Neural crest cell (in vitro differentiated cells): ENCODE results near the gene ZFPL1. TPM values are rescaled to one million over a fixed set of nuclear protein-coding genes. Genes with fewer than 3 reads are reported as not detected.
A peak's percentile ranks its signal among the peaks of the same experiment; 100 is the strongest.

Experiments
- DNase-seq: peaks from one replicate; pipeline ENCODE4 v3.0.0; 2021; ENCODE audit warnings: low read depth, mixed read lengths, low spot score
- H3K27ac Mint-ChIP-seq: one replicate; pipeline ENCODE4 v1.8.0; 2021; ENCODE audit warnings: mild to moderate bottlenecking, mixed read lengths; ENCODE audit not compliant: unreplicated experiment
- H3K27me3 Mint-ChIP-seq: 2 replicates; pipeline ENCODE4 v1.8.0; 2021; ENCODE audit warnings: low read depth, mild to moderate bottlenecking, mixed read lengths
- H3K36me3 Mint-ChIP-seq: 2 replicates; pipeline ENCODE4 v1.8.0; 2021; ENCODE audit warnings: low read depth, mild to moderate bottlenecking, mixed read lengths
- H3K4me1 Mint-ChIP-seq: 2 replicates; pipeline ENCODE4 v1.8.0; 2021; ENCODE audit warnings: mixed read lengths
- H3K4me3 Mint-ChIP-seq: one replicate; pipeline ENCODE4 v1.8.0; 2021; ENCODE audit warnings: mild to moderate bottlenecking, mixed read lengths
- H3K9me3 Mint-ChIP-seq: 2 replicates; pipeline ENCODE4 v1.8.0; 2021; ENCODE audit warnings: mixed read lengths
- total RNA-seq: library from RNA; stranded (reverse); gene quantifications from 2 replicates; pipeline ENCODE4 v1.2.1, GENCODE V29; 2021
- TF ChIP-seq, protein P1 (sequence below): fragments of 200-600 bp; sonication (generic); conservative IDR thresholded peaks from 2 replicates; pipeline ENCODE4 v1.5.0; 2021; ENCODE audit warnings: antibody characterized with exemption, mild to moderate bottlenecking

The ZFPL1 gene
- total RNA-seq, 1 donor from 2014 or later, result 35.7 TPM

DNA sequence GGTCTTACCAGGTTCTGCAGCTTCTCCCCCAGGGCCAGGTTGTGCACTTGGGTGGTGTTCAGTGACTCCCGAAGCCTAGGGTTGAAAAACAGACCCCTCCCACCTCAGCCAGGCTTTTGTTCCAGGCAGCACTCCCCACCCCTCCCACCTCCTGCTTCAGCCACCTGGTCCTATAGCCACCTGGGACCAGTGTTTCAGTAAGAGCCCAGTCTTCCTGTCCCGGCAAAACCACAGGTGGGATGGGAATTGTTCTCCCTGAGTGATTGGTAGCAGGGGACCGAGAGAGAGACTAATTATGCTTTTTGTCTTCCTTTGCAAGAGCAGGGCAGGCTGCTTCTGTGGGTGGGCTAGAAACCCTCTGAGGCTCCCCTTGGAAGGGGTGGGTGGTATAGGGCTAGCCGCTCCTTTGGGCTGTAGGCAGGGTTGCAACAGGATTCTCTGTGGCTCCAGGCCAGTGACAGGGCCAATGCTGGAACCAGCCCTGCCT lies 17.2 kb upstream of the ZFPL1 start:
- Mint-ChIP-seq H3K27ac (no peak overlapping the region), H3K9me3 (no peaks in the 10 kb centered on the region)
- DNase-seq, result no peak

DNA sequence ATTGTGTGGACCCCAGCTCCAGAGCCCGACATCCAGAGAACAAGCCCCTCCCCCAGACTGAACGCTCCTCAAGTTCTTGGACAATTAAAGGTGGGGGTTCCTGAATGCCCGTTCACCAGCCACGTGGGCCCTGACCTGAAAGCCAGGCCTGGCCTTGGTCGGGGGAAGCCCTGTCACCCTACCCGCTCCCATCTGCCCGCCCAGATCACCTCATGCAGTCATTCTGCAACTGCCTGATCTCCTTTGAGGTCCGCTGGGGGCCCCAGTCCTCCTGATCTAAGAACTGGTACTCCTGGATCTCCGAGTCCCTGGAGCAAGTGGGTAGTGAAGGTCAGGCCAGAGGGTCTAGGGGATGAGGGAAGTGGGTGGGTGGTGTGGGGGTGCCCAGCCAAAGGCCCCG lies 16.6 kb upstream of the ZFPL1 start:
- H3K27me3 Mint-ChIP-seq, result no peaks in the 10 kb centered on the region
- TF ChIP-seq, protein P1, sequence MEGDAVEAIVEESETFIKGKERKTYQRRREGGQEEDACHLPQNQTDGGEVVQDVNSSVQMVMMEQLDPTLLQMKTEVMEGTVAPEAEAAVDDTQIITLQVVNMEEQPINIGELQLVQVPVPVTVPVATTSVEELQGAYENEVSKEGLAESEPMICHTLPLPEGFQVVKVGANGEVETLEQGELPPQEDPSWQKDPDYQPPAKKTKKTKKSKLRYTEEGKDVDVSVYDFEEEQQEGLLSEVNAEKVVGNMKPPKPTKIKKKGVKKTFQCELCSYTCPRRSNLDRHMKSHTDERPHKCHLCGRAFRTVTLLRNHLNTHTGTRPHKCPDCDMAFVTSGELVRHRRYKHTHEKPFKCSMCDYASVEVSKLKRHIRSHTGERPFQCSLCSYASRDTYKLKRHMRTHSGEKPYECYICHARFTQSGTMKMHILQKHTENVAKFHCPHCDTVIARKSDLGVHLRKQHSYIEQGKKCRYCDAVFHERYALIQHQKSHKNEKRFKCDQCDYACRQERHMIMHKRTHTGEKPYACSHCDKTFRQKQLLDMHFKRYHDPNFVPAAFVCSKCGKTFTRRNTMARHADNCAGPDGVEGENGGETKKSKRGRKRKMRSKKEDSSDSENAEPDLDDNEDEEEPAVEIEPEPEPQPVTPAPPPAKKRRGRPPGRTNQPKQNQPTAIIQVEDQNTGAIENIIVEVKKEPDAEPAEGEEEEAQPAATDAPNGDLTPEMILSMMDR, result no peak
- no peaks in the 10 kb centered on the region for H3K9me3 Mint-ChIP-seq
- H3K36me3 Mint-ChIP-seq, result no peaks in the 10 kb centered on the region
- no peak for DNase-seq
- H3K4me1 Mint-ChIP-seq, result no peaks in the 10 kb centered on the region
- no peak overlapping the region for H3K27ac Mint-ChIP-seq
- H3K4me3 Mint-ChIP-seq, result no peak overlapping the region

More for the DNA sequence above, 17.2 kb upstream of the ZFPL1 start:
- TF ChIP-seq, protein P1, result no peak
- H3K36me3 Mint-ChIP-seq, result no peaks in the 10 kb centered on the region
- H3K27me3 Mint-ChIP-seq, result no peaks in the 10 kb centered on the region
- no peaks in the 10 kb centered on the region for H3K4me1 Mint-ChIP-seq
- H3K4me3 Mint-ChIP-seq, result no peak overlapping the region

- TF ChIP-seq, protein P1, result no peak
- no peaks in the 10 kb centered on the region for H3K4me1 Mint-ChIP-seq
- no peaks in the 10 kb centered on the region for H3K9me3 Mint-ChIP-seq
- H3K27me3 Mint-ChIP-seq, result no peaks in the 10 kb centered on the region
- no peaks in the 10 kb centered on the region for H3K36me3 Mint-ChIP-seq
- DNase-seq, result no peak
- no peak overlapping the region for H3K27ac Mint-ChIP-seq
- H3K4me3 Mint-ChIP-seq, result no peak overlapping the region
These were observed 14.8 kb upstream of the ZFPL1 start for GRCh38 chr11:65069217-65069616.

DNA sequence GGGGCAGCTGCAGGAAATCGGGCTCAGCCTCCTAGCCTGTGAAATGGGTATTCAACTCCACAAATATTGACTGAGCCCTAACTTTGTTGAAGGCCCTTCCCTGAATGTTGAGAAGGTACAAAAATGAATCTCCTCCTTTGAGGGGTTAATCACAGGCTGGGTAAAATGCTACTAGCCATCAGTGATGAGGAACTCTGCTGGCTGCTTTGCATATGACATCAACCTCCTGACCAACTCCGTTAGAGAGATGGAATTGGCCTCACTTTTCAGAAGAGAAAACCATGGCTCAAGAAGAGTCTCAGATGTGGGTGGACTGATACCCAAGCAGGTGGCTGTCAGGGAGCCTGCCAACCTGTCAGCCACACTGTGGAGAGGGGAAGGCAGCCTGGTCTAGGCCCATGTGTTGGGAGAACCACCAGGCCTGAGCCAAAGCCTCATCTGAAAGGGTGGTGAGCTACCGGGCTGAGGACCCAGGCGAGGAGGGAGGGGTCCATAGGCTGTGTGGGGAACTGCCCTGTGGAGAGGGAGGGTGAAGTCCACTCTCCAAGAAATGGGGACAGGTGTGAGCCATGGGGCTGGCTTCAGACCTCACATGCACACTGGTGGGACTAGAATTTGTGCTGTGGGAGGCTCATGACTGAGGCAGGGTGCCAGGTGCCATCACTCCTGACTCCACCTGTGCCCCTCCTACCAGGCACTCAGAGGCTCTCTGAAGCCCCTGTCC lies 12.0 kb upstream of the ZFPL1 start:
- Mint-ChIP-seq H3K27me3 (no peaks in the 10 kb centered on the region), H3K4me1 (no peaks in the 10 kb centered on the region), H3K9me3 (no peaks in the 10 kb centered on the region), H3K27ac (peak overlapping the region; percentile 86), H3K4me3 (no peak overlapping the region), H3K36me3 (peaks cover 5% of the 10 kb centered on the region)
- TF ChIP-seq, protein P1, result no peak
- no peak for DNase-seq

GRCh38 chr11:65072631-65072966 lies 11.4 kb upstream of the ZFPL1 start:
- Mint-ChIP-seq H3K27me3 (no peaks in the 10 kb centered on the region), H3K36me3 (peaks cover 8% of the 10 kb centered on the region), H3K9me3 (no peaks in the 10 kb centered on the region), H3K4me1 (no peaks in the 10 kb centered on the region), H3K27ac (peak overlapping the region; percentile 86), H3K4me3 (no peak overlapping the region)
- DNase-seq, result no peak
- TF ChIP-seq, protein P1, result no peak
